Measurements from ENCODE around the gene FOXJ3.

The FOXJ3 gene

GRCh38 chr1:42317308-42317707 is 17.7 kb downstream of the FOXJ3 start:
- Histone ChIP-seq H3K36me3 (ENCODE audit: control insufficient read depth, insufficient read depth, low read length) (no peaks in the 10 kb centered on the region), H3K27me3 (ENCODE audit: control insufficient read depth, insufficient read depth, low read length) (no peaks in the 10 kb centered on the region), H3K27ac (ENCODE audit: low read depth, low read length) (no peak overlapping the region), H3K4me1 (ENCODE audit: control insufficient read depth, insufficient read depth, low read length) (peaks cover 18% of the 10 kb centered on the region), H3K9ac (ENCODE audit: low read length) (no peak overlapping the region), H3K4me3 (ENCODE audit: low read length) (no peak overlapping the region)

DNA sequence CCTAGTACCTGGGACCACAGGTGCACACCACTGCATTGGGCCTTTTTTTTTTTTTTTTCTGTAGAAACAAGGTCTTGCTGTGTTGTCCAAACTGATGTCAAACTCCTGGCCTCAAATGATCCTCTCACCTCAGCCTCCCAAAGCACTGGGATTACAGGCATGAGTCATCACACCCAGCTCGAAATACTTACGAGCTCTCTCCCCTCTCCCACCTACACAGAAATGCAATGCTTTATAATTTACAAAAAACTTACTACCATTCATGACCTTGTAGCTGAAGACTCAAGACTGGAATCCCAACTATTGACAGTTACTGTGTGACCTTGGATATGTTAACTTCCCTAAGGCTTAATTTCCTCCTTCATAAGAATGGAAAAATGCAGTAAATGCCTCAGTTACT is 18.7 kb downstream of the FOXJ3 start:
- Histone ChIP-seq H3K27ac (ENCODE audit: low read depth, low read length) (no peak overlapping the region), H3K4me1 (ENCODE audit: control insufficient read depth, insufficient read depth, low read length) (peaks cover 18% of the 10 kb centered on the region), H3K36me3 (ENCODE audit: control insufficient read depth, insufficient read depth, low read length) (no peaks in the 10 kb centered on the region), H3K9ac (ENCODE audit: low read length) (no peak overlapping the region), H3K4me3 (ENCODE audit: low read length) (no peak overlapping the region), H3K27me3 (ENCODE audit: control insufficient read depth, insufficient read depth, low read length) (no peaks in the 10 kb centered on the region)

DNA sequence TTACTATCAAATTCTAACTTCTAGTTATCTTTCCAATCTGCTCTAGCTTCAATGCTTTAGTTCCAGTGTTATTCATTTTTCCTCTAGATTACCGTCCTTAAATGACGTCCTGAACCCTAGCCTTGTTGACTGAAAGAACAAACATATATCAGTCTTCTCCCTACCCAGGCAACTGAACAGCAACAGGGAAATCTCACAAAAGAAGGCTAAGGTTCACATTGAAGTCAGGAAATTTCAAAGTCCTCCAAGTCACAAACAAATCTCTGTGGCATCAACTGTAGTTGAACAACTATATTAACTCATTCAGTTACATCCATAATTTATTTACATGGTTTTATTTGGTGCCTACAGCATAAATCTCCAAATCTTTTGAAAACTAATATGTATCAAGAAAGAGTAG is 19.5 kb downstream of the FOXJ3 start:
- Histone ChIP-seq H3K36me3 (ENCODE audit: control insufficient read depth, insufficient read depth, low read length) (no peaks in the 10 kb centered on the region), H3K27me3 (ENCODE audit: control insufficient read depth, insufficient read depth, low read length) (no peaks in the 10 kb centered on the region), H3K4me3 (ENCODE audit: low read length) (no peak overlapping the region), H3K9ac (ENCODE audit: low read length) (no peak overlapping the region), H3K27ac (ENCODE audit: low read depth, low read length) (no peak overlapping the region), H3K4me1 (ENCODE audit: control insufficient read depth, insufficient read depth, low read length) (peaks cover 11% of the 10 kb centered on the region)

- Histone ChIP-seq H3K4me1 (ENCODE audit: control insufficient read depth, insufficient read depth, low read length) (no peaks in the 10 kb centered on the region), H3K27ac (ENCODE audit: low read depth, low read length) (no peak overlapping the region), H3K36me3 (ENCODE audit: control insufficient read depth, insufficient read depth, low read length) (no peaks in the 10 kb centered on the region), H3K9ac (ENCODE audit: low read length) (no peak overlapping the region), H3K27me3 (ENCODE audit: control insufficient read depth, insufficient read depth, low read length) (no peaks in the 10 kb centered on the region), H3K4me3 (ENCODE audit: low read length) (no peak overlapping the region)
Observed at GRCh38 chr1:42313970-42314369, 21.1 kb downstream of the FOXJ3 start.

DNA sequence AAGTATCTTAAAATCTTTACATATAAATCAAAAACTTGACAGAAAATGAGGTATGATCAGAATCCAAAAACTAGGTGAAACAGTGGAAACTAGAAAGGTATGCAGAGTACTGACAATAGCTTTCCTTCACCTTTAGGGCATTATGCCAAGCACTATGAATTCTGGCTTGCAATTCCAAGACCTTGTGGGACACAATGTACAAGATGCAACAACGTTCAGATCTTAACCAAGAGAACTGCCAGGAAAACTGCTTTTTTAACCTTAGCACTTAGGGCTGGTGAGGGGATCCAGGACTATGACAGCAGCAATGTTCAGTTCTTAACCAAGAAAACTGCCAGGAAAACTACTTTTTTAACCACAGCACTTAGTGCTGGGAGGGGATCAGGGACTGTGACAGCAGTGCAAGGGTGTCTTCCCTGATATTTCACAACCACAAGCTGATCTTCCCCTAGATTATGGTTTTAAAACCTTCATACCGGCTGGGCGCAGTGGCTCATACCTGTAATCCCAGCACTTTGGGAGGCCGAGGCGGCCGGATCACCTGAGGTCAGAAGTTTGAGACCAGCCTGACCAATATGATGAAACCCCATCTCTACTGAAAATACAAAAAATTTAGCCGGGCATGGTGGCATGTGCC is 22.3 kb downstream of the FOXJ3 start:
- no peaks in the 10 kb centered on the region for H3K4me1 ChIP-seq (ENCODE audit: control insufficient read depth, insufficient read depth, low read length)
- H3K27ac ChIP-seq (ENCODE audit: low read depth, low read length): no peak overlapping the region
- no peak overlapping the region for H3K9ac ChIP-seq (ENCODE audit: low read length)

GRCh38 chr1:42311897-42312296 is 23.1 kb downstream of the FOXJ3 start:
- H3K9ac ChIP-seq (ENCODE audit: low read length): no peak overlapping the region
- no peaks in the 10 kb centered on the region for H3K27me3 ChIP-seq (ENCODE audit: control insufficient read depth, insufficient read depth, low read length)
- H3K36me3 ChIP-seq (ENCODE audit: control insufficient read depth, insufficient read depth, low read length): no peaks in the 10 kb centered on the region
- no peaks in the 10 kb centered on the region for H3K4me1 ChIP-seq (ENCODE audit: control insufficient read depth, insufficient read depth, low read length)
- no peak overlapping the region for H3K4me3 ChIP-seq (ENCODE audit: low read length)
- H3K27ac ChIP-seq (ENCODE audit: low read depth, low read length): no peak overlapping the region

More for the DNA sequence above, 22.3 kb downstream of the FOXJ3 start:
- H3K36me3 ChIP-seq (ENCODE audit: control insufficient read depth, insufficient read depth, low read length): no peaks in the 10 kb centered on the region
- H3K27me3 ChIP-seq (ENCODE audit: control insufficient read depth, insufficient read depth, low read length): no peaks in the 10 kb centered on the region
- H3K4me3 ChIP-seq (ENCODE audit: low read length): no peak overlapping the region

DNA sequence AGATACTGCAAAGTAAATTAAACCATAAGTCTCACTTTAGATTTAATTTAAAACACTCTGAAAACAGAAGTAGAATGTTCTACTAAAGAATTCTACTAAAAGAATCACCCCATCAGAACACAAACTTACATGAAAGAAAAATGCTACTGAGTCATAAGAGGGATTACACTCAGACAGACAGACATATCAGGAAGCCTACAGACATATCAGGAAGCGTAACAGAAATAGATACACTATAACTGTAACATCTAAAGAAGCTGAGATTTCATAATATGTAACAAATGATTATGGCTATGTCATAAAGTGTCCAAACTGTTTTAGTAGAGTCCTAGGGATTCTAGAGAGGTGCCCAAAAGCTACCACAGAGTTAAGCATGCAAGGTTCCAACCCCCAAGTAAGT is 23.9 kb downstream of the FOXJ3 start:
- H3K9ac ChIP-seq (ENCODE audit: low read length): no peak overlapping the region
- no peaks in the 10 kb centered on the region for H3K36me3 ChIP-seq (ENCODE audit: control insufficient read depth, insufficient read depth, low read length)
- H3K27me3 ChIP-seq (ENCODE audit: control insufficient read depth, insufficient read depth, low read length): no peaks in the 10 kb centered on the region
- no peak overlapping the region for H3K4me3 ChIP-seq (ENCODE audit: low read length)
- H3K4me1 ChIP-seq (ENCODE audit: control insufficient read depth, insufficient read depth, low read length): no peaks in the 10 kb centered on the region
- no peak overlapping the region for H3K27ac ChIP-seq (ENCODE audit: low read depth, low read length)

DNA sequence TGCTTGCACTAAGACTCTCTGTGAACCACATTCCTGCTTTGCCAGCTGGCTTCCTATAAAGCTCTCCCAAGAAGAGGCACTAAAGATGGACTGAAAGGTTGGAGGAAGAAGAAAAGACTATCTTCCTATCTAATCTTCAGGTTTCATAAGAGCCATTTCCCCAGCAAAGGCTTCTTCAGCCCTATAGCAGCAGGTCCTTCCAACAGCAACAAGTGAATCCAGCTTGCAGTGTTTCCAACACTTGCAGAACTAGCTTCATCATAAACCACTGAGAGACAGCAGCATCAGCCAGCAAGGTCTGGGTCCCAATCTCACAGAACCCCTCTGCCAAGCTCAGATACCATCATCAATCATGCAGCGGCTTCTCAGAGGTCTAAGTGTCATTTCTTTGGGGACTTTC is 28.1 kb downstream of the FOXJ3 start:
- H3K9ac ChIP-seq (ENCODE audit: low read length): no peak overlapping the region
- H3K27me3 ChIP-seq (ENCODE audit: control insufficient read depth, insufficient read depth, low read length): no peaks in the 10 kb centered on the region
- H3K4me1 ChIP-seq (ENCODE audit: control insufficient read depth, insufficient read depth, low read length): no peaks in the 10 kb centered on the region
- H3K27ac ChIP-seq (ENCODE audit: low read depth, low read length): no peak overlapping the region
- no peak overlapping the region for H3K4me3 ChIP-seq (ENCODE audit: low read length)
- peaks cover 1% of the 10 kb centered on the region for H3K36me3 ChIP-seq (ENCODE audit: control insufficient read depth, insufficient read depth, low read length)

- H3K27me3 ChIP-seq (ENCODE audit: control insufficient read depth, insufficient read depth, low read length): no peaks in the 10 kb centered on the region
- H3K4me3 ChIP-seq (ENCODE audit: low read length): no peak overlapping the region
- H3K9ac ChIP-seq (ENCODE audit: low read length): no peak overlapping the region
- H3K27ac ChIP-seq (ENCODE audit: low read depth, low read length): no peak overlapping the region
- H3K36me3 ChIP-seq (ENCODE audit: control insufficient read depth, insufficient read depth, low read length): peaks cover 3% of the 10 kb centered on the region
- H3K4me1 ChIP-seq (ENCODE audit: control insufficient read depth, insufficient read depth, low read length): no peaks in the 10 kb centered on the region
Observed at GRCh38 chr1:42305639-42306038, 29.4 kb downstream of the FOXJ3 start.

GRCh38 chr1:42302034-42302433 is 33.0 kb downstream of the FOXJ3 start:
- peaks cover 5% of the 10 kb centered on the region for H3K36me3 ChIP-seq (ENCODE audit: control insufficient read depth, insufficient read depth, low read length)
- H3K9ac ChIP-seq (ENCODE audit: low read length): no peak overlapping the region
- H3K27me3 ChIP-seq (ENCODE audit: control insufficient read depth, insufficient read depth, low read length): no peaks in the 10 kb centered on the region
- no peak overlapping the region for H3K27ac ChIP-seq (ENCODE audit: low read depth, low read length)
- H3K4me1 ChIP-seq (ENCODE audit: control insufficient read depth, insufficient read depth, low read length): no peaks in the 10 kb centered on the region
- no peak overlapping the region for H3K4me3 ChIP-seq (ENCODE audit: low read length)

DNA sequence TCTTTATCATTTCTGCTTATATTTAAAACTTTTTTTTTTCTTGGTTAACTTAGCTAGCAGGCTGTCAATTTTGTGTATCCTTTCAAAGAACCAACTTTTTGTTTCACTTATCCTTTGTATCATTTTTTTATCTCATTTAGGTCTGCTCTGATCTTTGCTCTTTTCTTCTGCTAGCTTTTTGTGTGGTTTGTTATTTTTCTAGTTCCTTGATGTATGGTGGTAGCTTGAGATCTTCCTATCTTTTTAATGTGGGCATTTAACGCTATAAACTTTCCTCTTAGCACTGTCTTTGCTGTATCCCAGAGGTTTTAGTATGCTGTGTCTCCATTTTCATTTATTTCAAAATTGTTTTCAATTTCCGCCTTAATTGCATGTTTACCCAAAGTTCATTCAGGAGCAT is 36.5 kb downstream of the FOXJ3 start:
- H3K27me3 ChIP-seq (ENCODE audit: control insufficient read depth, insufficient read depth, low read length): no peaks in the 10 kb centered on the region
- no peaks in the 10 kb centered on the region for H3K4me1 ChIP-seq (ENCODE audit: control insufficient read depth, insufficient read depth, low read length)

GRCh38 chr1:42295816-42296215 is 39.2 kb downstream of the FOXJ3 start:
- H3K36me3 ChIP-seq (ENCODE audit: control insufficient read depth, insufficient read depth, low read length): peaks cover 2% of the 10 kb centered on the region
- no peaks in the 10 kb centered on the region for H3K27me3 ChIP-seq (ENCODE audit: control insufficient read depth, insufficient read depth, low read length)
- H3K4me1 ChIP-seq (ENCODE audit: control insufficient read depth, insufficient read depth, low read length): no peaks in the 10 kb centered on the region

More for the DNA sequence above, 36.5 kb downstream of the FOXJ3 start:
- H3K4me3 ChIP-seq (ENCODE audit: low read length): no peak overlapping the region
- H3K27ac ChIP-seq (ENCODE audit: low read depth, low read length): no peak overlapping the region
- H3K36me3 ChIP-seq (ENCODE audit: control insufficient read depth, insufficient read depth, low read length): peaks cover 5% of the 10 kb centered on the region
- no peak overlapping the region for H3K9ac ChIP-seq (ENCODE audit: low read length)

DNA sequence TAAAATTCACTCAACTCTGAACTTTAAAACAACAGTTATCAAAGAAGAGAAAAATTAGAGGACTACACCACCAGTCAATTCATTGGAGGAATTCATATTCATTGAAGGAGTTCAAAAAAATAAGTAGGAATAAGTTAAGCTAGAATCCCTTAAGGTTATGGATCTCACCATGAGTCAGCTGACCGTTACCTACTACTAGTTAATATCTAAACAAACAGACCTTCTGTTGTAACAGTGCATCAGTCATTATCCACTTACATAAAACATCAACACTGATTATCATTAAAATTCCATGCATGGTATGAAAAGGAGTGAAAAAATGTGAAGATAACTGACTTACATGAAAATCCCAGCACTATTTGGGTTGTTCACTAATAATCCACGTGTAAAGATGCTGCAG is 44.9 kb downstream of the FOXJ3 start:
- Histone ChIP-seq H3K27me3 (ENCODE audit: control insufficient read depth, insufficient read depth, low read length) (no peaks in the 10 kb centered on the region), H3K27ac (ENCODE audit: low read depth, low read length) (no peak overlapping the region), H3K4me3 (ENCODE audit: low read length) (no peak overlapping the region), H3K9ac (ENCODE audit: low read length) (no peak overlapping the region), H3K4me1 (ENCODE audit: control insufficient read depth, insufficient read depth, low read length) (no peaks in the 10 kb centered on the region), H3K36me3 (ENCODE audit: control insufficient read depth, insufficient read depth, low read length) (no peaks in the 10 kb centered on the region)

More at GRCh38 chr1:42295816-42296215, 39.2 kb downstream of the FOXJ3 start:
- H3K27ac ChIP-seq (ENCODE audit: low read depth, low read length): no peak overlapping the region
- no peak overlapping the region for H3K9ac ChIP-seq (ENCODE audit: low read length)
- H3K4me3 ChIP-seq (ENCODE audit: low read length): no peak overlapping the region
